Fibroblast of skin of left biceps (primary cell): ENCODE measurements around the gene TMEM82.

Experiments used
- DNase-seq, 2 experiments: peaks; one replicate each; pipeline ENCODE4 v3.0.0-alpha.2; 2013; ENCODE audit warnings: low read depth in 2 of 2

TMEM82 gene

DNA sequence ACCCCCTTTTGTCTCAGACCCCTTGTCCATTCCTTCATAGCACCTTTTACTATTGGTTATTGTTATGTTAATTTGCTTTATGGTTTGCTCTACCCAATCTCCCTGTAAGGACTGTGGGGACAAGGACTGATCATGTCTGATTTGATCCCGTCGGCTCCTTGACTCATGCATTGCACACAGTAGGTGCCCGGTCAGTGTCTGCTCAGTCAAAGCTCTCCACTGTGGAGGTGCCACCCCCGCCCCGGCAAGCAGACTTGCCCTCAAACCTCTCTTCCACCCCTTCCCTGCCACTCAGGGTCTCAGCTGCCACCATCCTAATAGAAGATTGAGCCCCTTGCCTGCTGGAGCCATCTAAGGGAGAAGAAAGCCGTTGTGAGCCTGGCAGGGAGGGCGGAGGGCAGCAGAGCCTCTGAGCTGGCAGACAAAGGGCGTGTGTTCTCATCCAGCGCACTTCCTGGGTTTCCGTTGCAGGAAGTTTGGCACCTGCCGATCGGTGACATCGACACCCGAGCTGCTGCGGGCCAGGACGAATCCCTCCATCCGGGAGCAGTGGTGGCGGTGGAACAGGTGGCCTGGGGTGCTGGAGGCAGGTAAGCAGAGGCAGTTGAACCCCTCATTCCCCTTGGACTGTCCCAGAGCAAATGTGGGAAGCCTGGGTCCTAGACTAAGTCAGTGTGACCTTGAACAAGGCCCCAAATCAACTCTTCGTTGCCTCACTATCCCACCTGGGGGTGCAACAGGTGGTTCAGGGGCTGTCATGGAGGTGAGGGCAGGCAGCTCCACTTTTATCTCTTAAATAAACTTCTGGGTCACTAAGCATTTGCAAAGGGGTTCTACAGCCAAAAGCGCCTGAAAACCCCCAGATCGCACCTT lies 14.1 kb downstream of the TMEM82 start:
- DNase-seq, result no peak

DNA sequence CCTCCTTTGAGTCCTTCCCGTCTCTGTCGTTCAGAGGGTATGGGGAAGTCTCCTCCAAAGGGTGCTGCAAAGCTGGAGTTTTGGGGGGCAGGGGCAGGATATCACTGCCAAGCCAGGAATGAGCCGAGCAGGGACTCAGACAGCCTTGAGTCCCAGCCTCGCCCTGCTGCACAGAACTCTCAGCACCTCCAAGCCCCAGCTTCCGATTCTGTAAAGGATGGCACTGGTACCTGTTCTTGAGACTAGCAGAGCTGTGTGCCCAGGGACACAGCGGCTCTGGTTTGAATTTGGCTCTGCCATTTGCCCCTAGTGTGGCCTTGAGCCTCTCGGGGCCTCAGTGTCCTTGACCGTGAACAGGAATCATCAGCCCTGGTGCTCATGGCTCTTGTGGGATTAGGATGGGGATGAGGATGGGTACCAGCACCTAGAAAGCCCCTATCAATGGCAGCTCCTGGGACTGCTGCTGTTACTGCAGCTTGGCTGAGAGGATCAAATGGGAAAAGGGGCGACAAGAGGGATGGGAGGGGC lies 14.8 kb downstream of the TMEM82 start:
- no peak for DNase-seq

DNA sequence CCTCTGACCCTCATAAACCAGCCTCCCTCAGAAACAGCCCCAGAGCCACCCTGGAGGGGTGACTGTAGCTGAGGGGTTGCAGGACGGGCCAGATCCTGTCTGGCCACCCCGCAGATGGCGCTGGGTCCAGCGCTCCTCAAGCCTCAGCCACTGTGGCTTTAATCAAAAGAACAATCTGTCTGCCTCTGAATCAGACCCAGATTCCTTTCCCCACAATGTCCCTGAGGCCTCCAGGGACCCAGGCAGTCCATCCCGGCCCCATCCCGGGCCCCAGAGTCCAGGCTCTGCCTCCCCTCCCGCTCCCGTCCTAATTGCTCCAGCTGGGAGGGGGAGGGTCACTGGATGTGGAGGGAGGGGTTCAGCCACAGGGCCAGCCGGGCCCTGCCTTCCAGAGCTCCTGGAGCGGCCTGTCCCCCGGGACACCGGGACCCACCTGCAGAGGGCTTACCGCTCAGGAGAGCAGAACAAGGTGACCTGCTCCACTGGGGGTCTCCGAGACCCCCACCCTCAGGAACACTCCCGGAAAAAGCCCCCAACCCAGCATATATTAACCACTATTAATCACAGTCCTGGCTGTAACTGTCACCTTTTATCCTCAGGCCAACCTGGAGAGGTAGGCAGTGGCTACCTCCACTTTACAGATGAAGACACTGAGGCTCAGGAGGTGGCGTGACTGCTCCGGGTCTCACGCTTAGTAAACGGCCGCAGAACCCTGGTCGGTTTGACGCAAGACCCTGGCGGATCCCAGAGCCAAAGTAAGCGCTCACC lies 15.5 kb downstream of the TMEM82 start:
- no peak for DNase-seq

DNA sequence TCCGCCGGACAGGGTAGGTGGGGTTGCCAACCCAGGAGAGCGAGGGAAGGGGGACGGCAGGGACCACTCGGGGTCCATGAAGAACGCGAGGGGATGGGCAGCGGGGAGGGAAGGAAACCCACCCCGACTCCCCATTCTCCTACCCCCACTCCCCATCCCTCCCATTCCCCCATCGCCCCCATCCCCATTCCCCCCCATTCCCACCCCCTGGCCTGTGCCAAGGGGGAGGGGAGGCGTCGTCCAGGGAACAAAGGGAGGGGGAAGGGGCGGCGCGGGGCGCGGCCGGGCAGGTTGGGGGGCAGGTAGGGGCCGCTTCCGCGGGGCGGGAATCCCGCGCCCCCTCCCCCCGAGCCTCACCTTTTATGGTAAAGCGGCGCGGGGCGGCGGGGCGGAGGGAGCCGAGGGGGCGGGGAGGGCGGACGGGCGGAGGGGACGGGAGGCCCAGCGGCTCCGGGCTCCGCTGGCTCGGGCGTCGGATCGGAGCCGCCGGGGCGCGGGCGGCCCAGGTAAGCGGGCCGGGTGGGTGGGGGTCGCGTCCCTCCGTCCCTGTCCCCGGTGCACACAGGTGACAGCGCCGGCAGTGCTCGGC lies 16.1 kb downstream of the TMEM82 start, which contains the start of gene FBLIM1:
TSS of gene FBLIM1 (plus strand) at position 453 of the 589 bp plus-strand sequence. CDS start 6,189 bp downstream, outside the sequence.
- DNase-seq, result no peak

DNA sequence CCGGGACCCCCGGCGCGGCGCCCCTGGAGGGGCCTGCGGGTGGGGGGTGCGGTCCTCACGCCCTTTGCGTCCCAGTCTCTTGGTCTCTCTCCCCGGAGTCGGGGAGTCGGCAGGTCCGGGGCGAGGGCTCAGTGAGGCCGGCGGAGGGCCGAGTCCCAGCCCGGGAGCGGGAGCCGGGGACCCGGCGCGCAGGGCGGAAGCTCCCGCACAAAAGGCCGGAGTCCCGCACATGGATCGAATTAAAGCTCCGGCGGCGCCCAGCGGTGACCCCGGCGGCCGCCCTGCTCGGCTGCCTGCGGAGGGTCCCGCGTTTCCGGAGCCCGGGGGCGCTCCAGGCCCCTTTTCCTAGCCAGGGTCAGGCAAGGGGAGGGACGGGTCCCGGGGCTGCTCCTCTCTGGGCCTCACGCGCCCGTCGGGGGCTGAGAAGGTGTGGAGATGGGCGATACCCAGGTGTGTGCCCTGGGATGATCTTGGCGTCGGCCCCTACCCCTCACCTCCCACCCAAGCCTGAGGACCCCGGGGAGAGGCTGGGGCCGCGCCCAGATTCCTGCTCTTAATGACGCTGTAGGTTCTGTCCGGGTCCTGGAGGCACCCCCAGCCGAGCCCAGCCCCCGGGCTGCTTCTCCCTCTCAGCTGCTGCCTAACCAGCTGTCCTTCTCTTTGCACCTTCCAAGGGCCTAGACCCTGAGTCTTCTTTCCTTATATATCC lies 16.8 kb downstream of the TMEM82 start:
- DNase-seq, result no peak

DNA sequence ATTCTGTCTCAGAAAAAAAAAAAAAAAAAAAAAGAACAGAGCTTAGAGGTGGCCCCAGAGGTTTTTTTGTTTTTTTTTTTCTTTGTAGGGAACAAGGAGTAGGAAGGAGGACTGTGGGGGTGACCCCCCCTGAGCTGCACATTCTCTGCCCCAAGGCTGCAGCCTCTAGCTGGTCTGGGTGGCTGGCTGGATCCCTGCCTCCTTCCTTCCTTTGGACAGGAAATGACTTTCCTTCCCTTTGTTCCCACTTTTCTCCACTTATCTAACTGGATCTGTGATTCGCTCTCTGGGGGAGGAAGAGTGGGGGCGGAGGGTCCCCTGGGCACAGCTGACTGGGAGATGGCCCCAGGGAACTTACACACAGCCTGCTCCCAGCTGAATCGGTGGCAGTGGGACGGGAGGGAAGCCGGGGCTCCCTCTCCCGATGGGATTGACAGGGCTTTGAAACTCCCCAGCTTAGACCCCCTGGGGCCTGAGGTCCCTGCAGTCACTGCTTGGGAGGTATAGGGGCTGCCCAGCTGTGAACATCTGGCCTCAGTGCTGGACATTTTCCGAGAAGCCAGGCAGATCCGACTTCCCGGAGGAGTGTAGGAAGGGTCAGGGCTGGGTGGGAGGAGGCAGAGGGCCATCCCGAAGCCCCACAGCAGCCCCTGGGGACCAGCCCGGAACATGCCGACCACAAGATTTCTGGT lies 18.4 kb downstream of the TMEM82 start:
- DNase-seq, result no peak

DNA sequence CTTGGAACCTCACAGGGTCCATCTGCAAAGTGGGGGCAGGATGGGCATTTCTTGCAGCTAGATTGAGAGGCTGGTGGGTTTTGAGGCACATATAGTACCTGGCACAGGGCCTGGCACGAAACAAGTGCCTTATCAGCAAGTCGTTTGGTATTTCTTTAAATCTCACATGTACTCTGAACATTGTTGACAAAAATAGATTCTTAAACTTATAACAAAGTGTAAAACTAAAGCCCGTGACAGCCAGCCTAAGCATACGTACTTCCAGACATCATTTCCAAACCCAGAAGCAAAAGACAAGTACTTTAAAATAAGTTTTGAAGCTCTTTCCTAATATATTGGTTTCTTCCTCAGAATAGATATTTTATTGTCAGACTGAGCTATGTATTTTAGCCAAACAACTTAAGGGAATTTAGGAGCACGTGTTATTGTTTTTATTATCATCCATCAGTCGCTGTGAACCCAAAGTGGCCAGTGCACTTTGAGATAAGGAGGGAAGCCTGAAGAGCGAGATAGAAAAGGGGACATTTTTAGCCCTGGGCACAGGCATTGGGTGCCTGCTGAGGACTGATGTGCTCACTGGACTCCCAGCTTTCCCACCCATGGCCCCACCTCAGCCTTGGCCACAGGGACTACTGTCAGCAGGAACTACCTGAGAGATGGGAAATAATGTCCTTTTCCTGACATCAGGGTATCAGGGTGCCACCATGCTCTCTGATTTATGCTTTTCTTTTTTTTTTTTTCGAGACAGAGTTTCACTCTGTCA lies 19.2 kb downstream of the TMEM82 start:
- no peak for DNase-seq

DNA sequence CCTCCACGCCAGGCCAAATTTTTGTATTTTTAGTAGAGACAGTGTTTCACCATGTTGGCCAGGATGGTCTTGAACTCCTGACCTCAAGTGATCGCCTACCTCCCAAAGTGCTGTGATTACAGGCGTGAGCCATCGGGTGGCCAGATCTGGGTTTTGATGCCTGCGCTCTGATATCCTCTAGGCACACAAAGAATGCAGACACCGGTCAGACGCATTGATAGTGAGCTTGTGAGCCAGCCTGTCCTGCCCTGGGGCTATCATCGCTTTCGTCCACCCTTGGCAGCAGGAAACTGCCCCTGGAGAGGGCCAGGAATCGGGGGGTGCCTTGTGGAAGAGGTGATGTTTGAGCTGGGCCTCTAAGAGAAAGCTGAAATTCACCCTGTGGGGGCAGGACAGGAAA lies 20.2 kb downstream of the TMEM82 start:
- no peak for DNase-seq

DNA sequence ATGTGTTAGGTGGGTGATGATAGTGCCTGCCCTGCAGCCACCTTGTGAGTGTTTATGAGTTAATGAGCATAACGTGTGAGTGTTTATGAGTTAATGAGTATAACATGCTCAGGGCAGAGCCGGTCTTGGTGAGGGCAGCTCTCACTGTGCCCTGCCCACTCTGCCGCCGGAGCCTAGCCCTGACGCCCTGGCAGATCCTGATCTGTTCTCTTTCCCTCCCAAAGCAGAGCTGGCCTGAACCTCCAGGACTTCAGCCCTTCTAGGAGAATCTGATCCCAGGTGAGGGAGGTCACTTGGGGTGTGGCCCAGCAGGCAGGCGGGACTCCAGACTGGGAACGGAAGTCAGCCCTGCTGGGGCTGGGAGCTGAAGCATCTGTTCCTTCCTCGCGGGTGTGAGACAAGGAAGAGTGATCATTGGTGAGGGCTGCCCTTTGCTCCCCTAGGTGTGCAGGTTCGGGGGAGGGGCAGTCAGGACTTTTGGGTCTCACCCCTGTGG lies 22.0 kb downstream of the TMEM82 start:
- DNase-seq, result no peak

DNA sequence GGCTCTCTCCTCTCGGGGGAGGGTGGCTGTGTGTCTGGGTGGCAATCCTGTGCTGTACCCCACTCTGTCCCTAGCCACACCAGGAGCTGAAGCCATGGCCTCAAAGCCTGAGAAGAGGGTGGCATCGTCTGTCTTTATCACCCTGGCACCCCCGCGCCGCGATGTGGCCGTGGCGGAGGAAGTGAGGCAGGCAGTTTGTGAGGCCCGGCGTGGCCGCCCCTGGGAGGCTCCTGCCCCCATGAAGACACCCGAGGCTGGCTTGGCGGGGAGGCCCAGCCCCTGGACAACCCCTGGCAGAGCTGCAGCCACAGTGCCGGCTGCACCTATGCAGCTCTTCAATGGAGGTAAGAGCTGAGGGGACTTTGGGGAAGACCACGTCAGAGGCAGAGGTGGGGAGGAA lies 22.6 kb downstream of the TMEM82 start:
- no peak for DNase-seq

DNA sequence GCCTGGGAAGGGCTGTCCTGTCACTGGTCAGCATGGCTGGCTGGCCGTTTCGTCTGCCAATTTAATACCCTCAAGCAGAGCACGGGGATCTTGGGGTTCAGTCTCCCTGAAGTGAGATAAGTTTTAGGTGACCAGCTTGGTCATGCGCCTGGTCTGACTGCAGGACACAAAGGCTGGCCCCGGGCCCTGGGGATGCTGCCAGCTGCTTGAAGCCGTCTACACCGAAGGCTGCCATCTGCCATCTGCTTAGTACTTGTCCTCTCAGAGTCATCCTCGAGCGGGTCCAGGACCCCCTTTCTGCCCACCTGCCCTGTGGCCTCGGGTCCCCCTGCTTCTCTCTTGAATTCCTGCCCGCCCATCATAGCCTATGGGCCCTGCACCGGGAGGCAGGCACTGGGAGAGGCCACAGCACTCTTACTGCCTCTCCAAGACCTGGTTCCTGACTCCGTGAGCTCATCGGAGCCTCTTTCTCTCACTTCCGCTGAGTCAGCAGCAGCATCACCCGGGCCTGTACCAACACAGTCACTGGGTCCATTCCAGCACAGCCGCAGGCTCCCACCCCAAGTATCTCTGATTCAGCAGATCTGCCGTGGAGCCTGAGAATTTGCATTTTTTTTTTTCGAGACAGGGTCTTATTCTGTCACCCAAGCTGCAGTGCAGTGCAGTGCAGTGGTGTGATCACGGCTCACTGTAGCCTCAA lies 23.3 kb downstream of the TMEM82 start:
- DNase-seq, result no peak

DNA sequence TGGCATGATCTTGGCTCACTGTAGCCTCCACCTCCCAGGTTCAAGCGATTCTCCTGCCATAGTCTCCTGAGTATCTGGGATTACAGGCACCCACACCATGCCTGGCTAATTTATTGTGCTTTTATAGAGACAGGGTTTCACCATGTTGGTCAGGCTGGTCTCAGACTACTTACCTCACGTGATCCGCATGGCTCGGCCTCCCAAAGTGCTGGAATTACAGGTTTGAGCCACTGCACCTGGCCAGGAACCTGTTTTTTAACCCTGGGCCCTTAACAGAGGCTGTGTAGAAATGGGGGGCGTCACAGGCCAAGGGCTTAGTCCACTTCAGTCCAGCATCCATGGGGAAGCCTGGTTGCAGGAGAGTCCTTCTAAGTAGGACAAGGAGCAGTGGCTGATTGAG lies 25.6 kb downstream of the TMEM82 start:
- DNase-seq, result no peak

DNA sequence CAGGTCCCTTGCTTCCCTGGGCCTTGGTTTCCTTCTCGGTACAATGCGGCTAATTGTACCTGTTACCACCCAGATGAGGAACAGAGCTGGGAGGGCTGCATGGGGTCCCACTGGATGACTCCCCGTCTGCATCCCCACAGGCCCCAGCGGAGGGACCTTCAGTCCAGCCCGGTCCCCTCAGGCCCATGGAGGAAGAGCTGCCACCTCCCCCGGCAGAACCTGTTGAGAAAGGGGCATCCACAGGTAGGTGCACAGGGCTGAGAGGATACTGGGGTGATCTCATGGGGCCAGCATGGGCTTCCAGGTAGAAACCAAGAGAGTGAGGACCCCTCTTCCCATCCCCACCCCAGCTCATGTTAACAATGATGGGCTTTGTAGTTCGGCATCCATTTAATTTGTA lies 26.1 kb downstream of the TMEM82 start:
- no peak for DNase-seq

DNA sequence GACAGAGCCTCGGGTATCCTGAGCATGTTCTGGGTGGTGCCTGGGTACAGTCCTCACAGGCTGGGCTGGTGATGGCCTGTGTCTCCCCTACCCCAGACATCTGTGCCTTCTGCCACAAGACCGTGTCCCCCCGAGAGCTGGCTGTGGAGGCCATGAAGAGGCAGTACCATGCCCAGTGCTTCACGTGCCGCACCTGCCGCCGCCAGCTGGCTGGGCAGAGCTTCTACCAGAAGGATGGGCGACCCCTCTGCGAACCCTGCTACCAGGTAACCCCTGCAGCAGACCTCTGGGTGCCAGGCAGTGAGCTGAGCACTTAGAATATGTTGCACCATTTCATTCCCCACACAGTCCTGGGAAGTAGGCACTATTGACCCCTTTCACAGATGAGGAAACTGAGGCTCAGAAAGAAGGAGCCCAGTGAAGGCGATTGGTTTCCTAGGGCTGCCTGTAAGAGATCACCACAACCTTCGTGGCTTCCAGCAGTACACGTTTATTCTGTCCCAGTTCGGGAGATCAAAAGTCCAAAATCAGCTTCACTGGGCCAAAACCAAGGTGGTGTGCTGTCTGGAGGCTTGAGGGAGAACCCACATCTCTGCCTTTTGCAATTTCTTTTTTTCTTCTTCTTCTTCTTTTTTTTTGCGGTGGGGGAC lies 28.1 kb downstream of the TMEM82 start:
- no peak for DNase-seq

DNA sequence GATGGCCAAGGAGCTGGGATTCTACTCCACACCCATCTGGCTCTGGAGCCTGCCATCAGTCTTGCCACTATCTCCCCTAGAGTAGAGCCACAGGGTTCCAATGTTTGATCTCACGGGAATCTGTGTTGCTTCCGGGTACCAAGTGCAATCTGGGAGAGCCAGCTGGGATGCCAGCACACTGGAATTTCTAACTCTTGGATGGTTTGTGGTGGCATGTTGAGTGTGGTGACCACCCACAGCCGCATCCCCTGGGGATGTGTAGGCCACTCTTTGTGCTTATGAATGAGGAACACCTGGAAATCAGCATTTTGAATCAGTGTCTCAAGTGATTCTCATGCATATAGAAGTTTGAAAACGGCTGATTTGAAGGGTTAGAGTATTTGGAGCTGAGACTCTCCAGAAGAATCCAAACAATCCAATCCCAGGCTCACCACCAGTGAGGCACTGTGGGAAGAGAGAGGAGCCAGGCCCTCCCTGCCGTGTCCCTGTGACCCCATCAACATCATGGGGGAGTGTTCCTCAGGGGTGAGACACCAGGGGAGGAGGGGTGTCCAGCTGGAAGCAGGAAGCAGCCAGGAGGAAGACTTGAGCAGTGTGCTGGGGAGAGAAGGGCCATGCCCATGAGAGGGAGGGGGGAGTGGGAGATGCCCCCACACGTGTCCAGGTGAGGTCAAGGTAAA lies 29.7 kb downstream of the TMEM82 start:
- no peak for DNase-seq

DNA sequence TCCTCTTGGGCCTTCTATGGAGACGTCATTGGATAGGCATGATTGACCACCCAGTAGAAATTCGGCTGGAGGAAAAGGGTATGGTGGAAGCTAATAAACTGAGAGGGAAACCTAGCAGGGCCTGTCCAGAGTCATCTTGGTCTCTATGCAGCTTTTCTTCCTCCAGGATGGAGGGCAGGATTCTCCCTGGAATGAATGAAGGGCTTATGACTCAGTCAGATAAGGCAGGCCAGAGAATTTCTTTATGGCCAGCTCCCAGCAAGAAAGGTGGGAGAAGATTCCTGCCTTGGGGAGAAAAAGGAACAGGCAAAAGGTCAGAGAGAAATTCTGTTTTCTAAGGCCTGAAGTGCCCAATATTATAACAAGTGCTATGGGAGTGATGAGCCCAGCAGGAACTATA lies 33.4 kb downstream of the TMEM82 start:
- no peak for DNase-seq

DNA sequence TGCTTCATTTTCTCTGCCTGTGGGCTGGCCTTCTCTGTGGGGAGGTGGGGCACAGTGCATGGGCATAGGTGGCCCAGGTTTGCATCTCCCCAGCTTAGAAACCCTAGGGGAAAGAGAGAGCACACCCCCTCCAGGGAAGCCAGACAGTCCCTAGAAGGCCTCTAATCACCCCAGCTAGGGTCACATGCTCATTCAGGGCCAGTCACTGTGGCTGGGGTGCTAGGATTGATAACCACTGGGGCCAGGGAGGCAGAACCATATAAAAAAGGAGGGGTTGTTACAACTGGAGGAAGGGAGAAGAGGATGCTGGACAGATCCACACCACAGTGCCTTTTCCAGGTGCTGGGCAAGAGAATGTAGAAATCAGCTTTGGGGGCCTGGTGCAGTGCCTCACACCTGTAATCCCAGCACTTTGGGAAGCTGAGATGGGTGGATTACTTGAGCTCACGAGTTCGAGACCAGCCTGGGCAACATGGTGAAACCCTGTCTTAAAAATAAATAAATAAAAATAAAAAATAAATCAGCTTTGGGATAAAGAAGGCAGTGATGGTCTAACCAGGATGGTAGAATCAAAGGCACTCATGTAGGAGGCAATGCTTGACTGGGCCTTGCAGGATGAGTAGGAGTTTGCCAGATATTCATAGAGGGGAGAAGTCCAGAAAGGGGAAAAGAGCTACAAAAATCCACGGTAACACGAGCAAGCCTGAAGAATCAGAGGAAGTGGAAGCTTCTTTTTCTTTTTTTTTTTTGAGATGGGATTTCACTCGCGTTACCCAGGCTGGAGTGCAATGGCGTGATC lies 35.8 kb downstream of the TMEM82 start:
- no peak for DNase-seq

DNA sequence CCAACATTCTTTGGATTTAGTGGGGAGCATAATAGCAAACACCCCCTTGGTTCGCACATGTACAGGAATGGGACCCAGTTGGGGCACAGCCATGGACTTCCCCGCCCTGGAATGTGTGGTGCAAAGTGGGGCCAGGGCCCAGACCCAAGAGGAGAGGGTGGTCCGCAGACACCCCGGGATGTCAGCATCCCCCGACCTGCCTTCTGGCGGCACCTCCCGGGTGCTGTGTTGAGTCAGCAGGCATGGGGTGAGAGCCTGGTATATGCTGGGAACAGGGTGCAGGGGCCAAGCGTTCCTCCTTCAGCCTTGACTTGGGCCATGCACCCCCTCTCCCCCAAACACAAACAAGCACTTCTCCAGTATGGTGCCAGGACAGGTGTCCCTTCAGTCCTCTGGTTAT lies 43.4 kb downstream of the TMEM82 start:
- DNase-seq, result no peak
